NCI-H82 treated with DMSO at 0.1 percent for 48 hours (cell line): Measurements from ENCODE around the gene ANKMY1.
A peak's percentile ranks its signal among the peaks of the same experiment; 100 is the strongest.
"Not testable (repeated sequence)": the region's sequence is repeated elsewhere in the genome, so short reads cannot be mapped to it uniquely, and the experiment has no call there.

Experiments used
- DNase-seq: peaks from one replicate; lab custom pipeline; 2025; ENCODE audit not compliant: unreplicated experiment; lab: John Stamatoyannopoulos, UW

Gene ANKMY1

DNA sequence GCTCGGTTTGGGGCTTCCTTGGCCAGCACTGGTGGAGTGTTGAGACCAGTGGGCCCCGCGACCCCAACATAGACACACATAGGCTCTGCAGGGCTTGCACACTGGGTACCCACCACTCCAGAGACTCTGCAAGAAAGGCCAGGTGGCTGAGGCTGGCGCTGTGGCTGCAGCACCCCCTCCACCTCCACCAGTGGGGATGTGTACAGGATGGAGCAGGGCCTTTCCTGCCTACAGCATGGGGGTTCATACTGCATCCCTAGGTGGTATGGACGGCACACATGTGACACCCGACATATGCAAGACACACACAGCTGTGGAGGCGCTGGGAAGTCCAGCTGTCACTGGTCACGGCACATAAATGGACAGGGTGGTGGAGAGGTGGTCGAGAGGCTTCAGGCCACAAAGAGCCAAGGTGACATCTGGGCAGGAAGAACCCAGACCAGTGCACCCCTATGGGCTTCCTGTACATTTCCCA, 11.8 kb upstream of the ANKMY1 start:
- no peak for DNase-seq

DNA sequence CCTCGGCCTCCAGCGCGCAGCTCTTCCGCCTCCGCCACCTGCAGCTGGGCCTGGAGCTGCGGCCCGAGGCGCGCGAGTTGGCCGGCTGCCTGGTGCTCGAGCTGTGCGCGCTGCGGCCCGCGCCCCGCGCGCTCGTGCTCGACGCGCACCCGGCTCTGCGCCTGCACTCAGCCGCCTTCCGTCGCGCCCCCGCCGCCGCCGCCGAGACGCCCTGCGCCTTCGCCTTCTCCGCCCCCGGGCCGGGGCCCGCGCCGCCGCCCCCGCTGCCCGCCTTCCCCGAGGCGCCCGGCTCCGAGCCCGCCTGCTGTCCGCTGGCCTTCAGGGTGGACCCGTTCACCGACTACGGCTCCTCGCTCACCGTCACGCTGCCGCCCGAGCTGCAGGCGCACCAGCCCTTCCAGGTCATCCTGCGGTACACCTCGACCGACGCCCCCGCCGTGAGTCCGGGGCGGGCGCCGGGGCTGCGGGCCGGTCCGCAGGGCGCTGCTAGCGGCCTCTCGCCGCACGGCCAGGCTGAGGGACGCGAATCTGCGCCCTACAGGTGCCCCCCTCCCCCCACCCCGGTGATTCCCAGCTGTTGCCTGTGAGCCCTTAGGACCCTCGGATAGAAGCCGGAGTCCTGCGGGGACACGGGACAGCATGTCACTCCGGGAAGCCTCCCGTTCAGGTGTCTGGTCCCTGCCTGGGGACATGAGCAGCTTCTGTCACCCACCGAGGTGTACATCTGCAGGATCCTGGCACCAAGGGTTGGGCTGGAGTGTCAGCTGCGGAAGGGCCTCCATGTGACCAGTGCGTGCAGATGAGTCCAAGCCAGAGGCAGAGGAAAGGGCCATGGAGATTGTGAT, 11.1 kb upstream of the ANKMY1 start:
- DNase-seq = no peak

- no peak for DNase-seq
Measured at GRCh38 chr2:240567872-240568677, 10.3 kb upstream of the ANKMY1 start, which contains the start of gene RNPEPL1. Gene RNPEPL1, plus strand, starts transcription at chr2:240568484. Its CDS starts 103 bp downstream, at chr2:240568587.

- no peak for DNase-seq
Measured at GRCh38 chr2:240567137-240567871, 9.5 kb upstream of the ANKMY1 start.

DNA sequence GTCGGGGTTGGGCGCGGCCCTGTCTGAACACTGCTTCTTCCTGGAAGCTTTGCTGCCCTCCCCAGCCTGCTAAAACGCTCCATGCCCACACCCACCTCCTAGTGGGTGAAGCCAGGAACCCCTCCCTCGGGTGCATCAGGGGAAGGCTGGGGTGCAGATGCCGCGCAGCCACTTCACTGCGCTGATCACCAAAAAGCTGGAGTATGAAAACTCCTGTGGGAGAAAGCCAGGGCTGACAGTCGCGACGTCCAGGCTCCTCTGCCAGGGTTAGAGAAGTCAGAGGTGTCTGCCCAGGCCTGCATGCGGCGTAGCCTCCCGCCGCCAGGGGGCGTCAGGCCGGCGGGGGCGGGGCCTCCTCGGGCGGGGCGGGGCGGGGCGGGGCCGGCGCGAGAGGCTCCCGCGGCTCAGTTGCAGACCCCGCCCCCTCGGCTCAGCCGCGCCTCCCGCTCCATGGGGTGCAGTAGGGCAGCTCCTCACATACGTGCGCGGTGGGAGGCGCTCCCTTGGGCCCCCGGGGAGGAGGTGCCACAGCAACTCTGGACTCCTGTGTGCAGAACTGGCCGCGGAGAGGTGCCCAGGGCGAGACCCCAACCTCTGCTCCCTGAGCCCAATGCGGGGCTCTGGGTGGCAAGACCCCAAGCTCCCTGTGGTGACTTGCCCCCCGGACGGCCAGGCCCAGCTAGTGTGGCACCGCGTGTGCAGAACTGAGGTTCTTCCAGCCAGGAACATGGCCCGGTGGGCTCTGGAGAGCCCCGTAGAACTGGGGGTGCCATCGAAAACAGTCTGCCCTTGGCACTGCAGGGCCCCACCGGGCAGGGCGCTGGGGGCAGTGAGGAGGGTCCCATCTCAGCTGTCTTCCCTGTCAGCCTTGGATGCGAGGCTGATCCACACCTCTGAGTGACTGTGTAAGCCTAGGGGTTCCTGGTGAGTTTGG, 8.7 kb upstream of the ANKMY1 start:
- peak; percentile 63 for DNase-seq

GRCh38 chr2:240565333-240566202, 7.8 kb upstream of the ANKMY1 start:
- DNase-seq = no peak

DNA sequence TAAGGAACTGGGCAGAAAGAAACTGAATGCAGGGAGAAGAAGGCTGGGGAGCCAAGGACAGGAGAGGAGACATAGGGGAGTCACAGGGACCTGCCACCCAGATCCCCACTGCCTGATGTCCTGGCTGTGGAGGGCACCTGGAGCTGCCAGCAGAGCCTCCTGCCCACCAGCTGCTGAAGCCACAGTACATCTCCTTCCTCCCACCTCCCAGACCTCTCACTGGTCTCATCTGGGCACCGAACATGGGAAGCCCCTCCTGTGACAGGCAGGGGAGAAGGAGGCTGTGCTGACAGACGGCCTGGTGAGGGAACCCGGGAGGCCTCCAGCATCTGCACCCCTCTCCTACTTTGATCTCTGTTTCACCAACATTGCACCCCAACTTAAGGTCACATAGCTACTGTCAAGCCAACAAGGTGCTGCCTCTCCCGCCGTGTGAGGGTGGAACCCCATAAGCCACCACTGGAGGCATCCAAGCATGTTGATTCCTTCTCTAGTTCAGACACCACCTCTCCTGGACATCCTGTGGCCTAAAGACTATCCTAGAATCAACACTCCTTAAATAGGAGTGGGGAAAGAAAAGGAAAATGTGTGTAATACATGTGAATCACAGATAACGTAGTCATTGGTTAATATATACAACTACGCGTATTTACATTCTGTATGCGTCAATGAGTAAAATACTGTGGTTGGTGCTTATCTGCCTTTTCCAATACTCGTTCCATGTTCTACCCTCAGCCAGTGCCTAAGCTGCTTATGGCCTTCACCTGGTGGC, 7.0 kb upstream of the ANKMY1 start:
- no peak for DNase-seq

DNA sequence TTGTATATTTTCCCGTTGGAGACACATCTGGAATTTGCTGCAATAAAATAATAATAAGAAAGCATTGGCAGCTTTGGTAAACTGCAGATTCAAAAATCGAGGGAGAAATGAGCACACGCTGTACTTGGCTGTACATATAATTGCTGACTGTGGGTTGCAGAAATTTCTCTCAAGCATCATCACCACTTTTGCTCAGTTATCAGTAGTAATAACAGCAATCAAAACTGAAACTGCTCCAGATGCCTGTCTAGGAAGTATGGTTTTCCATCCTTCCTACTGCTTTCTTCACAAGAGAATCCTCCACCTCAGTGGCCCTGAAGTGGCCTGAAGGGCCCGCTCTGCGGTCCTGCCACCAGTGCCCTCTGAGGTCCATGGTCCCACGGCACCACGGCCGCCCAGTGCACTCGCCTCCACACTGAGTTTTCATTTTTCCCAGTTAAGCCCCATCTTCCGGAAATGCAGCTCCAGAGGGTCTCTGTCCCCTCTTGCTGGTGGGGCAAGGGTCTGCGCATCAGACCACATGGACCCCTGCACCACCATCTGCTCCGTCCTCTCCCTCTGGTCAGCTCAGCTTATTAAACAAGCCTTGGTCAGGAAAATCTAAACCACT, 6.3 kb upstream of the ANKMY1 start:
- no peak for DNase-seq

DNA sequence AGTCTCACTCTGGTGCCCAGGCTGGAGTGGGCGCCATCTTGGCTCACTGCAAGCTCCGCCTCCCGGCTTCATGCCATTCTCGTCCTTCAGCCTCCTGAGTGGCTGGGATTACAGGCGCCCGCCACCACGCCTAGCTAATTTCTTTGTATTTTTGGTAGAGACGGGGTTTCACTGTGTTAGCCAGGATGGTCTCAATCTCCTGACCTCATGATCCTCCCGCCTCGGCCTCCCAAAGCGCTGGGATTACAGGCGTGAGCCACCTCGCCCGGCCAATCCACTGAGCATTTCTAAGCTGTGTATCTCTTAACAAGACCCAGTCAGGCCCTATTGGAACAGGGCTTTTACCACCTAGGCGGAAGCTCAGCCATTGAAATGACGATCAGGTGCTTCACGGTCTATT, 5.4 kb upstream of the ANKMY1 start:
- DNase-seq = not testable (repeated sequence)

- no peak for DNase-seq
Measured at GRCh38 chr2:240561325-240561971, 3.7 kb upstream of the ANKMY1 start.

DNA sequence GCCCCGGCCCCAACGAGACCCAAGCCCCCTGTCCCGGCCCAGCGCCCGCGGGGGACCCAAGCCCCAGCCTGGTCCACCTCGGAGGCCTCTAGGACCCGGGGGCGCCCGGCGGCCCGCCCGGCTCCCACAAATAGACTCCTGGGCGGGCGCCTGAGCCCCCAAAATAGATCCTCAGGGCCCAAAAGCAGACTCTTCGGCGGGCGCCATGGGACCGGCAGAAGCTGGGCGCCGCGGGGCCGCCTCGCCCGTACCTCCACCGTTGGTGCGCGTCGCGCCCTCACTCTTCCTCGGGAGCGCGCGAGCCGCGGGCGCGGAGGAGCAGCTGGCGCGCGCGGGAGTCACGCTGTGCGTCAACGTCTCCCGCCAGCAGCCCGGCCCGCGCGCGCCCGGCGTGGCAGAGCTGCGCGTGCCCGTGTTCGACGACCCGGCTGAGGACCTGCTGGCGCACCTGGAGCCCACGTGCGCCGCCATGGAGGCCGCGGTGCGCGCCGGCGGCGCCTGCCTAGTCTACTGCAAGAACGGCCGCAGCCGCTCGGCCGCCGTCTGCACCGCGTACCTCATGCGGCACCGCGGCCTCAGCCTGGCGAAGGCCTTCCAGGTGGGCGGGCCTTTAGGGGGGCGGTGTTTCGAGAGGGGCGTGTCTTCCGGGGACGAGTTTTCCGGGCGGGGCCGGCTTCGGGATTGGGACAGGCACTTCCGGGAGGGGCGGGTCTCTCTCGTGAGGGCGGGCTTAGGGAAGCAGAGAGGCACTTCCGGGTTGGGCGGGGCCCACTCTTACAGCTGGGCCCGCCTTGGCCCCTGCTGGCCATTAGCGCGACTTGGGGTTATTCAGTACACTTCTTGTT, 2.9 kb upstream of the ANKMY1 start:
- DNase-seq = peak; percentile 96

- peak; percentile 40 for DNase-seq
Measured at GRCh38 chr2:240560084-240560479, 2.3 kb upstream of the ANKMY1 start, which contains the start of gene DUSP28. Gene DUSP28, plus strand, starts transcription at chr2:240560357. Its CDS starts 328 bp downstream, at chr2:240560685.

DNA sequence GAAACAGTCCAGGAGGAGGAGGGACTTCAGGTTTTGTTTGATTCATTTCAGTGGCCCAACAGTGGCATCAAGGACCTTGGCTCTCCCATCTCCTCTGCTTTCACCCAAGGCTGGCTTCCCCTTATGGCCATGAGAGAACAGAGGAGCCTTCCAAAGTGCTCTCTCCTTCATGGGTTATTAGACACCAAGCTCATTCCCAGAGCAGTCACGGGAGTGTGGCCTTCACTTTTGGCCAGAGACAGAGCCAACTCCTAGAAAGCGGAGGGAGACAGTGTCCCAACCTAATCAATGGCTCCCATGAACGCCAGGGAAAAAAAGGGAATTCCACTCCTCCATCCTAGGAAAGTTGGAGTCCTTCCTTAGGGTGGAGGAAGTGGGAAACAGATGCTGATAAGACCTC, 1.5 kb upstream of the ANKMY1 start:
- no peak for DNase-seq

- no peak for DNase-seq
Measured at GRCh38 chr2:240558236-240558761, 511 bp upstream of the ANKMY1 start.

GRCh38 chr2:240557101-240557751, 562 bp downstream of the ANKMY1 start:
- DNase-seq = no peak
